M059J (cell line): ENCODE results near the gene ZPR1. TPM values are rescaled to one million over a fixed set of nuclear protein-coding genes. Genes with fewer than 3 reads are reported as not detected.
"Not testable (repeated sequence)": the region's sequence is repeated elsewhere in the genome, so short reads cannot be mapped to it uniquely, and the experiment has no call there.

ENCODE experiments used
- DNase-seq: peaks from one replicate; pipeline ENCODE4 v3.0.0-alpha.2; 2012; ENCODE audit warnings: low read depth
- total RNA-seq: library from RNA; depleted of rRNA; stranded (reverse); fragments of >200 nt; shearing (Covaris generic); gene quantifications from 2 replicates; pipeline ENCODE4 v1.2.3, GENCODE V29; 2014

Gene ZPR1
- total RNA-seq, 1 experiment from 2014 or later, result 98.2 TPM

DNA sequence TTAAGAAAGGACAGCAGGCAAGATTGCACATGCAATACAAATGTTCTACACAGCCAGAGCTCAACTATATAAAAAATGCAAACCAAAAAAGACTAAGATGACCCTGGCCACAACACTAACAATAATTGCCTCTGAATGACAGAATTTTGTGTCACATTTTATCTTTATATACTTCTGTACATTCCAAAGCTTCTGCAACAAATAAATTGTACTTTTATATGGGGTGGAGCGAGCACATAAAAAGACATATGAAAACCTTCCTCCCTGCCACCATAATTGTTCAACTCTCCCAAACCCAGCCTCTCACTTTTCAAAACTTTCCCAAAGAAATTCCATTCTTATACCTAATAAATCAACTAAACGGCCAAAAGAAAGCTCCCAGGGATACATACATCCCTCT, 25.7 kb downstream of the ZPR1 start:
- no peak for DNase-seq

DNA sequence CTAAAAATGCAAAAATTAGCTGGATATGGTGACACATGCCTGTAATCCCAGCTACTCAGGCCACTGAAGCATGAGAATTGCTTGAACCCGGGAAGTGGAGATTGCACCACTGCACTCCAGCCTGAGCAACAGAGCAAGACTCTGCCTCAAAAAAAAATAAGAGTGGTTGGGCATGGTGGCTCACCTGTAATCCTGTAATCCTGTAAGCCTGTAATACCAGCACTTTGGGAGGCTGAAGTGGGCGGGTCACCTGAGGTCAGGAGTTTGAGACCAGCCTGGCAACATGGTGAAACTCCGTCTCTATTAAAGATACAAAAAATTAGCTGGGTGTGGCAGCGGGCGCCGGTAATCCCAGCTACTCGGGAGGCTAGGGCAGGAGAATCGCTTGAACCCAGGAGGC, 31.8 kb downstream of the ZPR1 start:
- not testable (repeated sequence) for DNase-seq

DNA sequence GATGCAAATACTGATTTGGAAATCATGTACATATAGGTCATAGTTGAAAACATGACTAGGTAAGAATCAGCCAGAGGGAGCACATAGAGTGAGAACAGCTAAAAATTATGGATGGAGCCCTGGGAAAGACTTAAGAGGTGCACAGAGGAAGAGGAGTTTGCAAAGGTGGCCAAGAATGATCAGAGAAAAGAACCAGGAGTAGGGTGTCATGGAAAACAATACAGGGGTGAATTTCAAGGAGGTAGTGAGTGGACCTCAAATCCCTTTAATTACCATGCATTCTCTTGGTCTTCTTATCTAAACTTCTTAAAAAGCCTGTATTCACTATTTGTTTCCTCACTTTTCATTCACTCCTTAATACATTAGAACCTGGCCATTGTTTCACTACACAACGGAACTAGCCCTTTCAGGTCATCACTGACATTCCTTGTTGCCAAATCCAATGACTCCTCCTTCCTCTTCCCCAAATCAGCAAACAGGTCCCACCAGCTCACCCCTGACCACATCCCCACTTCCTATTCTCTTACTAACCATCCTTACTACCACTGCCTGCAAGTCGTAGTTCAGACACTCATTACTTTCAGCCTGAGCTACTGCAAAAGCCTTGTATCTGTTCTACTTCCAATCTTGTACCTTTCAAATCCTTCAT, 37.6 kb downstream of the ZPR1 start:
- no peak for DNase-seq

DNA sequence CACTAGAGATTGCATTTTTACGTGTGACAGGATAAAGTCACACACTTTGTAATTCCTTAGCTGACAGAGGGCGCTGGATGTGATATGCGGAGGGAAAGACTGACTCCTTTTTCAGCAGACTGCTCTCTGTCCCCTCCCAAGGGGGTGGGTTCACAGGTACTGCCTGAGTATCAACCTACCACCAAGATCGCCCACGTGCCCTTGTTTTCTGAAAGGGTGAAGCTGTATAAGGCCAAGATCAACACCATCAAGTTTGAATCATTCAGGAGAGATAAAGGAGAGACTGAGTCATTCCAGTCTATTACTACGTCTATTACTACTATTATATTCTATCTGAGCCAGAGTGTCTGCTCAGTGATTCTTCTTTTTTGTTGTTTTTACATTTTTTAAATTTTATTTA, 45.7 kb downstream of the ZPR1 start:
- DNase-seq, result no peak

DNA sequence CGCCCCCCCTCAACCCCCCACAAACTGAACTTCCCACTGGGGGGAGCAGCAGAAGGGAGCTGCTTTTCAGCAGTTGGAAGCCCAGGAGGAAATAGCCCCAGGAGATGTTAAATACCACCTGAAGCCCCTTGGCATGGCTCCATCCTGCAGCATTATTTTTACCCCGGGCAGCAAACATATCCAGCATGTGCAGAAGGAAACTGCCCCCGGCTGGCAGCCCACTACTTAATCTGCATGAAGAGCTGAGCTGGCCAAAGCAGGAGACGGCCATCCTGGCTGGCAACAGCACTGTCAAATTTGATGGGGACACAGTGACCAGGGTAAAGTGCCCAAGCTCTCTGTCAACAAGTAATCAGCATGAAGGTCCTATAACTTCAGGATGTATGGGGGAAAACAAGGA, 47.1 kb downstream of the ZPR1 start:
- no peak for DNase-seq

- DNase-seq, result no peak
Measured at GRCh38 chr11:116738975-116739374, 48.8 kb downstream of the ZPR1 start.

DNA sequence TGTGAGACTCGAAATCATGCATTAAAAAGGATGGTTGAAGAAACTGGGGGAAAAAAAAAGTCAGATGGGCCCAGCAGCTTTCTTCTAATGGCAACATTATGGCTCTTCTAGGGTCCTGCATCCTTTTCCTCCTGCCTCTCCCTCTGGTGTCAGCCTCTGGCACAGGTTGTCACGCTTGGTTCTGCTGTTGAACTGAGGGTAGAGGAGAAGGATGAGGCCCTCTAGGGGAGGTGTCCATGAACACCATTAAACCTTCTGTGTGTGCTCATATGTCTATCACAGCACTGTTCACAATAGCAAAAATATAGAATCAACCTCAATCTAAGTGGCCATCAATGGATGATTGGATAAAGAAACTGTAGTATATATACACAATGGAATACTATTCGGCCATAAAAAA, 51.1 kb downstream of the ZPR1 start:
- DNase-seq, result peak; percentile 41

DNA sequence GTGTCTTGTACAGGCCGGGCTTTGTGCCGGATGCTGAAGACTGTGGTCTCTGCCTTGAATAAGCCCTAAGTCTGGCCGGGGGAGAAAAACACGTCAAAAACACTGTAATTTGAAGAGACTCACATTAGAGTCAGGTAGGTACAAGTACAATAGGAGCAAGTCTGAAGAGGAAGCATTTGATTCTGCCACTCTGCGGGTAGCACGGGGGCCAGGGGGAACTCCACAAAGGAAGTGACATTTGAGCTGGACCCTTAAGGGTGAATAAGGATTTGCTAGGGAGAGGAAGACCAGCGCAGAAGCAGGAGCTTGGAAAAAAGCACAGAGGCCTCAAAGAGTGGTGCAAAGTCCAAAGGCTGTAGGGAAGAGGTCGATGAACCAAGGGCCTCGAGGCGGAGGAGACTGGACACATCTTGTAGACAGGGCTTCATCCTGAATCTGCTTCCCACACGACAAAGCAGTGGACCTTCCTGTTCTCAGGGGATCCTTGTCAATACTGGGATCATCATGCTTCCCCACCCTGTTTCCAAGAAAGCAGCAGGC, 53.8 kb downstream of the ZPR1 start:
- no peak for DNase-seq

DNA sequence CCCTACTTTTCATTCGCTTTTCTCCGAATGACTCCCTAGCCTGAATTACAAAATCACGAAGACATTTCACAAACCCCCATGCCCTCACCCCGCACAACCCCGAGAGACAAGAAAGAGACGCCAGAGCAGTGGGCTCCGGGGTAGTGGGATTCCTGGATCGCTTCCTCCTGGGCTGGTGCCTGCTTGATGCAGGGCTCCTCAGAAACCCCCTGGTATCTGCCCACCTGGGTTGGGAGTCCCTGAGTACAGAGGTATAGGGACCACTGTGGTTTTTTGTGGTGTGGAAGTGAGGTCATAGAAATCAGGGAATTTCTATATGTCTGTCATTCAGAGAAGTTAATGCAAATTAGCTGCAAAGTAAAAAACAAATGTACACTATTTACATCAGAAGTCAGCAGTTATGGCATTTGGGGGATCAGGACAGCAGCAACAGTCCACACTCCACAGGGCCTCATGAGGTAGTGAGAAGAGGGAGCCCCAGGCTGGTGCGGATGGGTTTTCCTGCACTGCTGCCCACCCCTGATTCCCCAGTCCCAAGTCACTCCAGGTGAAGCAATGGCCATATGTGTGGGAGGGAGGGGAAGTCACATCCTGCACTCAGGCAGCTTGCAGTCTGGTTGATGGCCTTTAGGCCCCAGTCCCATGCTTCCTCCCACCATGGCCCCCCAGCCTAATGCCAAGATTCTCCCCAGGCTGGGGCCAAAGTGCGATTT, 54.6 kb downstream of the ZPR1 start:
- no peak for DNase-seq

GRCh38 chr11:116732271-116733042, 55.4 kb downstream of the ZPR1 start:
- peak; percentile 56 for DNase-seq

DNA sequence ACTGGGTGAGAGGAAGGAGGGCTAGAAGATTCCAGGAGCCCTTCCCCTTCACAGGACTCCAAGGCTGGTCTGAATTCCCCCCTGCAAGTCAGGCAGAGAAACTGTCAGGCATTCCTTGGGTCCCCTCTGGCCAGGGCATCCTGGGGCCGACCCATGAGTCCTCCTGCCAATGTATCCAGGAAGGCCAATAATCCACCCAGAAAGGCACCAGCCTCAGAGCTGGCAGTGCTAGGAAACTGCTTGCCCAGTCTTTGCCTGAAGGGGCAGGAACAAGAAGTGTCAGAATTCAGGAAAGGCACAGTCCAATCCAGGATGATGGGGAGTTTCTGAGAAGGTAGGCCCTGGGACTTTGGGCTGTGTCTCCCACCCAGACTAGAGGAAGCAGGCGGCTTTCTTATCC, 56.0 kb downstream of the ZPR1 start:
- DNase-seq, result no peak

DNA sequence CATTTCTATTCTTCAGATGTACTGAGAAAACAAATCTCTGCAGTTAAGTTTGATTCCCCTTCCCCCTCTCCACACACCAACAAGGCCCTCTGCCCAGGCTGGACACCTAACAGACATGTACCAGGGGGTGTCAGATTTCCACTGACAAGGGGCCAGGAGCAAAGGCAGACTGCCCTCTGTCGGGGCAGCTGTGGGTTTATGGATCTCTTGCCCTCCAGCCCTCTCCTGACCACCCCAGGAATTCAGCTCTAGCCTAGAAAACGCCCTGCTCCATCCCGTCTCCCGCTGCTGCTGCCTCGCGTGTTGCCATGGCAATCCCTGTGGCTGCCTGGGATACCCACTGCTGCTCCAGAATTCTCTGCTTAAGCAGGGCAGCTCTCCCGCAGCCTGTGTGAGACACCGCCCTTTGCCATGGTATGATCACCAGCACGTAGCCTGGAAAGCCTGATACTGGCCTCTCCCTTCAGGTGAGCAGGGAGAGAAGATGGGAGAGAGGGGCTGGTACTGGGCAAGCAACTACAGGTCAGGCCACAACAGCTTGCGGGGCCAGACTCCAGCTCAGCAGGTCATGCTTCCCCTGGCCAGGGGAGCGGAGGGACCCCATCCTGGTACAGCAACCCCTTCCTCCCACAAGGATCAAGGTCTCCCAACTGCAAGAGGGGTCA, 56.6 kb downstream of the ZPR1 start:
- peak; percentile 25 for DNase-seq

- DNase-seq, result no peak
Measured at GRCh38 chr11:116730601-116731000, 57.2 kb downstream of the ZPR1 start.

DNA sequence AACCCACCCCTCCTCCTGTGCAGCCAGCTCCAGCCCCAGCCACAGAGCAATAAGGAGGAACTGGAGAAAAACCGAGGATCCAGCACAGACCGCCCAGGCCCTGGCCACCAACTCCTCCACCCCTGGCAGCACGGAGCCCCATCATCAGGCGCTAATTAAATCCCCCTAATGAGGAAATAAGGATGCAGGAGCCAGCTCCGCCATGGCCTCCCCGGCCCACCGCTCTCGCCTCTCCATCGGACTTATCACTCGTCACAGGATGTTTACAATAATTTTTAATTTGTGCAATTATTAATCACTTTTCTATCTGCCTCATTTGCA, 57.6 kb downstream of the ZPR1 start:
- no peak for DNase-seq

GRCh38 chr11:116729501-116730240, 58.2 kb downstream of the ZPR1 start:
- DNase-seq, result no peak

GRCh38 chr11:116727990-116728389, 59.8 kb downstream of the ZPR1 start:
- no peak for DNase-seq

GRCh38 chr11:116725434-116726221, 62.2 kb downstream of the ZPR1 start:
- DNase-seq, result peak; percentile 35

DNA sequence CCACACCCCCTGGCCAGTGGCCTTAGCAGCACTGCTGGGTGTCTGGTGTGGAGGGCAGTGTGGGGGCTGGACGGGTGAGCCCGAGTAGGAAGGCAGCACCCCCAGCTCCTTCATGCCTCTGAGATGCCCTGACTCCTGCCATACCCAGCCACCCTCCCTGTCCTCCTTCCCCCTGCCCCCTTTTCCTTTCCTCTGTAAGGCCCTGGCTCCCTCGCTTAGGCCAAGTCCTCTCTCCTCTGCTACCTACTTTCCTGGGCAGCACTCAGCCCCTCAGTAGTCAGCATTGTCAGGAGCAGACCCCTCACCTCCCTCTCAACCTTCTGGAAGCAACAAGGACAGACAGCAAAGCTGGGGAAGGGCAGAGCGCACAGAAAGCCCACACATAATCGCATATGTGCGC, 63.0 kb downstream of the ZPR1 start:
- DNase-seq, result no peak
